ENCODE data around the gene FES. TPM values are rescaled to one million over a fixed set of nuclear protein-coding genes. Genes with fewer than 3 reads are reported as not detected.

Gene FES
- total and polyA plus RNA-seq, 12 donors, result 8.6 to 27.7 (median 12.9) TPM

DNA sequence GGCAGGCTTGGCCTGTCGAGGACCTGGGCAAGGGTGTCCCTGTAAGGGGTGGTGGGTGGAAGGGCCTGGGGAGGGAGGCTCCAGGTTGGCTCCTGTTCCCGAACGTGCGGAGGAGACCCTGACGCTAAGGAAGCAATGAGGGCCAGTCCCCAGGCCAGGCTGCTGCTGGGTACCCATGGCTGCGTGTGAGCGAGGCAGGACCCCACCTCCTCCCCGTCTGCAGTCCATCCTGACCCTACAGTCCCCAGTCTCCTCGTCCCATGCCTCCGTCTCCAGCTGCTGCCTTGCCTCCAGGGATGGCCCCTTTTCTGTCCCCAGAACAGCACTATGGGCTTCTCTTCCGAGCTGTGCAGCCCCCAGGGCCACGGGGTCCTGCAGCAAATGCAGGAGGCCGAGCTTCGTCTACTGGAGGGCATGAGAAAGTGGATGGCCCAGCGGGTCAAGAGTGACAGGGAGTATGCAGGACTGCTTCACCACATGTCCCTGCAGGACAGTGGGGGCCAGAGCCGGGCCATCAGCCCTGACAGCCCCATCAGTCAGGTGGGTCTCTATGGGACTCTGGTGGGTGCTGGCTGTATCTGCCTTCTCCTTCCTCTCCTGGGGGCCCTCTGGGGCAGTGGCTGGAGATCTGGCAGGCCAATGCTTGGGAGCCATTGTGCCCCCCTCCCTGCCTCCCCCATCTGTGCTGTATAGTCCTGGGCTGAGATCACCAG, 571 bp downstream of the FES start:
- peak in 7 of 8 donors; percentile 1 to 20 (median 6) for ATAC-seq
- Histone ChIP-seq H3K4me1 (peaks cover 16 to 66% (median 50%) of the 10 kb centered on the region in 9 donors), H3K4me3 (peak overlapping the region; percentile 34 to 83 (median 70)), H3K27me3 (no peaks in the 10 kb centered on the region), H3K36me3 (peaks cover 0 to 69% (median 26%) of the 10 kb centered on the region in 9 donors), H3K27ac (peak overlapping the region; percentile 88 to 100 (median 97)), H3K9me3 (no peaks in the 10 kb centered on the region)
- no peak for DNase-seq
- 33 to 37% methylated on average over 16 of the region's 16 CpGs for WGBS, 2 donors
- intact Hi-C loops (cut with DNase I), result loop anchor here in 8 of 10 donors (1.0 to 10.0 kb wide), 10 partner anchors 14 to 390 kb away; partner anchors contain the start of genes BLM (in 4 of the 8) and CRTC3 (in 1 of the 8)
- TF ChIP-seq, protein P1, sequence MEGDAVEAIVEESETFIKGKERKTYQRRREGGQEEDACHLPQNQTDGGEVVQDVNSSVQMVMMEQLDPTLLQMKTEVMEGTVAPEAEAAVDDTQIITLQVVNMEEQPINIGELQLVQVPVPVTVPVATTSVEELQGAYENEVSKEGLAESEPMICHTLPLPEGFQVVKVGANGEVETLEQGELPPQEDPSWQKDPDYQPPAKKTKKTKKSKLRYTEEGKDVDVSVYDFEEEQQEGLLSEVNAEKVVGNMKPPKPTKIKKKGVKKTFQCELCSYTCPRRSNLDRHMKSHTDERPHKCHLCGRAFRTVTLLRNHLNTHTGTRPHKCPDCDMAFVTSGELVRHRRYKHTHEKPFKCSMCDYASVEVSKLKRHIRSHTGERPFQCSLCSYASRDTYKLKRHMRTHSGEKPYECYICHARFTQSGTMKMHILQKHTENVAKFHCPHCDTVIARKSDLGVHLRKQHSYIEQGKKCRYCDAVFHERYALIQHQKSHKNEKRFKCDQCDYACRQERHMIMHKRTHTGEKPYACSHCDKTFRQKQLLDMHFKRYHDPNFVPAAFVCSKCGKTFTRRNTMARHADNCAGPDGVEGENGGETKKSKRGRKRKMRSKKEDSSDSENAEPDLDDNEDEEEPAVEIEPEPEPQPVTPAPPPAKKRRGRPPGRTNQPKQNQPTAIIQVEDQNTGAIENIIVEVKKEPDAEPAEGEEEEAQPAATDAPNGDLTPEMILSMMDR (IDR thresholded peaks at IDR 0.05), result no peak

DNA sequence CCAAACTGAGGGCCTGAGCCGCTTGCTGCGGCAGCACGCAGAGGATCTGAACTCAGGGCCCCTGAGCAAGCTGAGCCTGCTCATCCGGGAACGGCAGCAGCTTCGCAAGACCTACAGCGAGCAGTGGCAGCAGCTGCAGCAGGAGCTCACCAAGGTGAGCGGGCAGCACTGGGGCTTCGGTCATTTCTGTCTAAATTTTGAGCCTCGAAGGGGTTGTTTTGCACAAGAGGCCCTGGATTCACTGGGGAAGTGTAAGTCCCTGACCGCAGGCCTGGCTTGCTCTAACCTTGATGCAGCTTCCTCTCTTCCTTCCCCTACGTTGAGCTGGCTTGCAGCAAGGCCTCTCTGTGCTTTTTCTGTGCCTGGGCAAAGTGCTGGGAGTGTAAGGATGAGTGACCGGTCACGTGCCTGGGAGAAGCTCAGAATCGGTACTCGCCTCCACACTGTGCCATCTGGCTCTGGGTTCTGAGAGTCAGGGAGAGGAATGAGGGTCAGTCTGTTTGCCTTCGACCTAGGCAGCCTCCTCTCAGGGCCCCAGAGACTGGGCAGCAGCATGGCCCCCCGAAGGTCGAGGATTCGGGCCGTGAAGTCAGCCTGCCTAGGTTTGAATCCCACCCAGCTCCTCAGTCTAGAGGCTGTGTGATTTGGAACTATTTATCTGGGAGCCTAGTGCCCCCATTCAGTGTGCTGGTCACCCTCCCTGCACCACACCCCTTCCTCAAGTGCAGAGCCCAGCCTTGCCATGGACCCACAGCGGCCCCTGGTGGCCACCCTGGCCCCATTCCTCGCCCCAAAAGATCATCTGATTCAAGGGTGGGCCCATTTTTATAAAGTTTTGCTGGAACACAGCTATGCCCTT, 1.4 kb downstream of the FES start:
- peak; percentile 86 to 88 for DNase-seq
- H3K36me3 ChIP-seq, result peaks cover 0 to 69% (median 27%) of the 10 kb centered on the region in 9 donors
- TF ChIP-seq, protein P1 (IDR thresholded peaks at IDR 0.05), result peak; percentile 95 to 100 (median 99)
- intact Hi-C loops (cut with DNase I), result loop anchor here (1.0 to 10.0 kb wide), 10 partner anchors 15 to 391 kb away; partner anchors contain the start of genes BLM (in 4 of the 10) and CRTC3 (in 1 of the 10)
- peaks cover 16 to 66% (median 50%) of the 10 kb centered on the region in 9 donors for H3K4me1 ChIP-seq
- peak overlapping the region; percentile 88 to 100 (median 97) for H3K27ac ChIP-seq
- WGBS, 2 donors, result 35 to 51% methylated on average over 23 of the region's 23 CpGs
- peak; percentile 50 to 81 (median 69) for ATAC-seq
- no peaks in the 10 kb centered on the region for H3K27me3 ChIP-seq
- peak overlapping the region; percentile 34 to 83 (median 70) for H3K4me3 ChIP-seq
- no peaks in the 10 kb centered on the region for H3K9me3 ChIP-seq

DNA sequence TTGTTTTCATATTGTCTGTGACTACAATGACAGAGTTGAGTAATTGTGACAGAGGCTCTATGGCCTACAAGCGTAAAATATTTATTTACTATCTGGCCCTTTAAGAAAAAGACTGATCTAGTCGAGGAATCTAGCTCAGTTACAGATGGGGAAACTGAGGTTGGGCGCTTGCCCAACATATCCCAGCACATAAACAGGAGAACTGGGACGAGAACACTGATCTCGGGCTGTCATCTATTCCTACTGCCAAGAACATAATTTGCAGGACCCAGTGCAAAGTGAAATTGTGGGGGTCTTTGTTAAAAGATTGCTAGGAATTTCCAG, 1.9 kb downstream of the FES start:
- H3K9me3 ChIP-seq, result no peaks in the 10 kb centered on the region
- TF ChIP-seq, protein P1 (IDR thresholded peaks at IDR 0.05), result peak in 5 of 9 donors; percentile 1 to 25 (median 14)
- peak overlapping the region in 6 of 10 donors; percentile 65 to 83 (median 76) for H3K4me3 ChIP-seq
- WGBS, 2 donors, result 34 to 35% methylated on average over 5 of the region's 5 CpGs
- H3K36me3 ChIP-seq, result peaks cover 0 to 69% (median 30%) of the 10 kb centered on the region in 9 donors
- DNase-seq (no peak), ATAC-seq (no peak)
- H3K27ac ChIP-seq, result peak overlapping the region in 9 of 10 donors; percentile 33 to 100 (median 97)
- intact Hi-C loops (cut with DNase I), result loop anchor here (1.0 to 10.0 kb wide), 9 partner anchors 169 to 391 kb away; partner anchors contain the start of genes BLM (in 4 of the 10) and CRTC3 (in 1 of the 10)
- peaks cover 16 to 66% (median 50%) of the 10 kb centered on the region in 9 donors for H3K4me1 ChIP-seq
- no peaks in the 10 kb centered on the region for H3K27me3 ChIP-seq

GRCh38 chr15:90887037-90887481, 2.8 kb downstream of the FES start:
- Histone ChIP-seq H3K4me3 (no peak overlapping the region), H3K4me1 (peaks cover 16 to 66% (median 50%) of the 10 kb centered on the region in 9 donors), H3K36me3 (peaks cover 0 to 69% (median 29%) of the 10 kb centered on the region in 9 donors), H3K27me3 (no peaks in the 10 kb centered on the region), H3K9me3 (no peaks in the 10 kb centered on the region), H3K27ac (peak overlapping the region in 4 of 10 donors; percentile 95 to 100 (median 99))
- intact Hi-C loops (cut with DNase I), result loop anchor here in 7 of 10 donors (2.0 to 10.0 kb wide), 8 partner anchors 170 to 392 kb away; partner anchors contain the start of genes BLM (in 4 of the 7) and CRTC3 (in 1 of the 7)
- DNase-seq, result no peak
- ATAC-seq, result no peak
- TF ChIP-seq, protein P1 (IDR thresholded peaks at IDR 0.05), result no peak
- WGBS, 2 donors, result 88 to 89% methylated on average over 13 of the region's 13 CpGs

Measured in heart right ventricle (tissue), 16 donors.